SK-N-SH (cell line): ENCODE data around the gene KDM4C. TPM values are rescaled to one million over a fixed set of nuclear protein-coding genes. Genes with fewer than 3 reads are reported as not detected.

Experiments
- CTCF ChIA-PET: fragments of 300-600, 350-600 bp; formaldehyde crosslinking; extraction: SDS; loops from one replicate; lab custom pipeline; 2021; lab: Yijun Ruan, JAX
- POLR2A ChIA-PET: fragments of 350-600 bp; sonication (Branson Sonifier 250); formaldehyde crosslinking; extraction: SDS; loops from one replicate; lab custom pipeline; 2020; ENCODE audit warnings: antibody characterized with exemption, inconsistent platforms; lab: Yijun Ruan, JAX
- DNase-seq: peaks from one replicate; pipeline ENCODE4 v3.0.0; 2012
- H2AFZ ChIP-seq: fragments of 200-600 bp; sonication (generic); 2 replicates; pipeline ENCODE4 v1.8.1; 2016; ENCODE audit warnings: antibody characterized with exemption, mild to moderate bottlenecking, low read depth
- H3F3A ChIP-seq: fragments of 200-600 bp; sonication (generic); replicated peaks from 2 replicates; pipeline ENCODE3; 2016; ENCODE audit warnings: antibody characterized with exemption, mild to moderate bottlenecking; ENCODE audit not compliant: insufficient read depth
- H3K27ac ChIP-seq, 2 experiments: fragments of 200-500 bp in 1 of 2; fragments of 200-600 bp in 1 of 2; sonication (Bioruptor generic) in 1 of 2; sonication (generic), shearing (Covaris generic) in 1 of 2; 2 replicates each; pipeline versions ENCODE4 v1.5.1 to v1.6.1; 2014 to 2016; ENCODE audit warnings: low read depth in 2 of 2, inconsistent platforms in 1 of 2, low read length in 1 of 2, mild to moderate bottlenecking in 1 of 2, mixed read lengths in 1 of 2
- H3K27me3 ChIP-seq: fragments of 200-600 bp; sonication (generic), shearing (Covaris generic); 2 replicates; pipeline ENCODE4 v1.6.1; 2016; ENCODE audit warnings: mixed run types; ENCODE audit not compliant: insufficient read depth
- H3K36me3 ChIP-seq, 2 experiments: fragments of 200-500 bp in 1 of 2; fragments of 200-600 bp in 1 of 2; sonication (Bioruptor generic) in 1 of 2; sonication (generic) in 1 of 2; replicated peaks in 1 of 2; 2 replicates each; pipeline versions ENCODE3 to v1.5.1; 2014 to 2016; ENCODE audit warnings: low read length in 1 of 2, mild to moderate bottlenecking in 1 of 2; ENCODE audit not compliant: insufficient read depth in 2 of 2, control insufficient read depth in 1 of 2
- H3K4me1 ChIP-seq, 2 experiments: fragments of 200-500 bp in 1 of 2; fragments of 200-600 bp in 1 of 2; sonication (Bioruptor generic) in 1 of 2; sonication (generic), shearing (Covaris generic) in 1 of 2; 2 replicates each; pipeline versions ENCODE4 v1.5.1 to v1.6.1; 2014 to 2016; ENCODE audit warnings: low read depth in 1 of 2, low read length in 1 of 2, mixed run types in 1 of 2; ENCODE audit not compliant: insufficient read depth in 2 of 2, control insufficient read depth in 1 of 2
- H3K4me2 ChIP-seq: fragments of 200-600 bp; sonication (generic), shearing (Covaris generic); 2 replicates; pipeline ENCODE4 v1.6.1; 2017; ENCODE audit warnings: mixed run types
- H3K4me3 ChIP-seq, 2 experiments: fragments of 200-500 bp in 1 of 2; fragments of 200-600 bp in 1 of 2; sonication (Bioruptor generic) in 1 of 2; sonication (generic), shearing (Covaris generic) in 1 of 2; 2 replicates each; pipeline versions ENCODE4 v1.5.1 to v1.8.1; 2014 to 2016; ENCODE audit warnings: low read depth in 2 of 2, inconsistent platforms in 1 of 2, low read length in 1 of 2, mild to moderate bottlenecking in 1 of 2, mixed read lengths in 1 of 2, moderate library complexity in 1 of 2
- H3K79me2 ChIP-seq: fragments of 200-600 bp; sonication (generic); 2 replicates; pipeline ENCODE4 v1.8.1; 2017; ENCODE audit warnings: mild to moderate bottlenecking; ENCODE audit not compliant: insufficient read depth
- H3K9ac ChIP-seq: fragments of 200-600 bp; sonication (generic); 2 replicates; pipeline ENCODE4 v1.6.1; 2017; ENCODE audit warnings: mixed run types
- H3K9me2 ChIP-seq: fragments of 200-600 bp; sonication (generic); 2 replicates; pipeline ENCODE4 v1.6.1; 2017; ENCODE audit warnings: mixed run types
- H3K9me3 ChIP-seq: fragments of 200-600 bp; sonication (generic); 2 replicates; pipeline ENCODE4 v1.6.1; 2017; ENCODE audit warnings: mixed run types, mild to moderate bottlenecking, moderate library complexity
- H4K20me1 ChIP-seq: fragments of 200-600 bp; sonication (generic); 2 replicates; pipeline ENCODE4 v1.6.1; 2017; ENCODE audit warnings: mild to moderate bottlenecking, mixed run types; ENCODE audit not compliant: insufficient read depth
- CHD2 ChIP-seq: fragments of 150-350 bp; IDR thresholded peaks from 2 replicates; pipeline ENCODE4 v1.6.1; 2018; ENCODE audit warnings: low read length; ENCODE audit not compliant: partially characterized antibody
- ELF1 ChIP-seq: IDR thresholded peaks from 2 replicates; pipeline ENCODE4 v1.4.0; 2012
- EP300 ChIP-seq, 2 experiments: IDR thresholded peaks; 2 replicates each; pipeline versions ENCODE4 v1.4.0 to v1.6.1; 2012; ENCODE audit warnings: borderline replicate concordance in 1 of 2, low read depth in 1 of 2, low read length in 1 of 2
- FOSL2 ChIP-seq: IDR thresholded peaks from 2 replicates; pipeline ENCODE4 v1.4.0; 2012; ENCODE audit warnings: low read depth, mild to moderate bottlenecking, moderate library complexity, borderline replicate concordance
- FOXJ3 ChIP-seq: sonication (generic); formaldehyde crosslinking; IDR thresholded peaks from 2 replicates; pipeline ENCODE4 v1.5.1; 2020; ENCODE audit warnings: mild to moderate bottlenecking, missing genetic modification reagents
- FOXM1 ChIP-seq: IDR thresholded peaks from 2 replicates; pipeline ENCODE4 v1.4.0; 2012; ENCODE audit warnings: low read depth, mild to moderate bottlenecking
- GABPA ChIP-seq: IDR thresholded peaks from 2 replicates; pipeline ENCODE4 v1.4.0; 2012; ENCODE audit warnings: low read depth, mild to moderate bottlenecking
- GATA2 ChIP-seq: sonication (generic); formaldehyde crosslinking; IDR thresholded peaks from 2 replicates; pipeline ENCODE4 v1.5.0; 2020; ENCODE audit warnings: mild to moderate bottlenecking, missing genetic modification reagents
- JUND ChIP-seq: IDR thresholded peaks from 2 replicates; pipeline ENCODE4 v1.4.0; 2012
- MEF2A ChIP-seq: IDR thresholded peaks from 2 replicates; pipeline ENCODE4 v1.4.0; 2012; ENCODE audit warnings: low read depth, borderline replicate concordance
- NRF1 ChIP-seq: IDR thresholded peaks from 2 replicates; pipeline ENCODE4 v1.6.1; 2012; ENCODE audit warnings: low read depth, mild to moderate bottlenecking, low read length
- TCF12 ChIP-seq: IDR thresholded peaks from 2 replicates; pipeline ENCODE4 v1.4.0; 2012
- TEAD4 ChIP-seq: IDR thresholded peaks from 2 replicates; pipeline ENCODE4 v1.4.0; 2012; ENCODE audit warnings: mild to moderate bottlenecking, borderline replicate concordance; ENCODE audit not compliant: insufficient read depth
- polyA plus RNA-seq, 3 experiments: library from polyadenylated mRNA; depleted of rRNA; stranded (reverse); fragments of >200 nt; gene quantifications; 2 replicates each; pipeline ENCODE4 v1.2.3, GENCODE V29; 2012
- TF ChIP-seq, protein P1 (sequence below): IDR thresholded peaks from 2 replicates; pipeline ENCODE4 v1.6.1; 2012; ENCODE audit warnings: mild to moderate bottlenecking, low read depth, low read length, moderate library complexity
- TF ChIP-seq, protein P2 (sequence below): IDR thresholded peaks from 2 replicates; pipeline ENCODE4 v1.4.0; 2012; ENCODE audit warnings: low read depth, borderline replicate concordance
- TF ChIP-seq, protein P3 (sequence below): IDR thresholded peaks from 2 replicates; pipeline ENCODE4; 2012
- TF ChIP-seq, protein P4 (sequence below): fragments of 150-350 bp; IDR thresholded peaks from 2 replicates; pipeline ENCODE4 v1.6.1; 2016; ENCODE audit warnings: mild to moderate bottlenecking, low read depth, low read length
- TF ChIP-seq, protein P5 (sequence below): IDR thresholded peaks from 2 replicates; pipeline ENCODE4 v1.4.0; 2012; ENCODE audit warnings: low read depth, borderline replicate concordance
- TF ChIP-seq, protein P6 (sequence below): IDR thresholded peaks from 2 replicates; pipeline ENCODE4 v1.4.0; 2012; ENCODE audit warnings: low read depth
- TF ChIP-seq, protein P7 (sequence below): fragments of 200-600 bp; sonication (generic); IDR thresholded peaks from 2 replicates; pipeline ENCODE4 v1.6.1; 2017; ENCODE audit warnings: antibody characterized with exemption, mild to moderate bottlenecking, moderate library complexity

Gene KDM4C
- polyA plus RNA-seq, 1 of the 3 experiments (the other 2 are of a cell fraction) = 9.4 TPM

DNA sequence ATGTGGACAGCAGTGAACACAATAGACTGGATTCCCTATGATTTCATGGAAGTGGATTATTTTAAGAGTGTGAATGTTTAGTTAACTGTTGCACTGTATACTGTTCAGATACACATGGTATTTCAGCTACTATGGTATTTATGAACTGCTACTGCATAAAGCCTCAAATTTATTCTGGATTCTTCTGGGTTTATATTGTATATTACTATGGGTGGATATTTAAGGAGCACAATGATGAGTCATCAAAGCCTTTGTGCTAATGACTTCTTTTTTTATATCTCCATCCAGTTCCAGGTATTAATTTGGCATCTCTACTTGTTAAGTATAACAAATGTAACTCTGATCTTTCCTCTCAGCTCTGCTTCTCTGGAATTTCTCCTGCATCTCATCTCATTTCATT lies 6.8 kb downstream of the KDM4C start:
- H3K36me3 ChIP-seq = no peaks in the 10 kb centered on the region
- no peak overlapping the region for H3K27ac ChIP-seq
- H3F3A ChIP-seq = peaks cover 1% of the 10 kb centered on the region
- no peaks in the 10 kb centered on the region for H3K27me3 ChIP-seq
- H3K4me3 ChIP-seq = no peak overlapping the region
- peaks cover 2 to 8% of the 10 kb centered on the region in 2 experiments; a peak in 2 of 4 replicates for H3K4me1 ChIP-seq
- H3K4me2 ChIP-seq = no peak overlapping the region
- no peaks in the 10 kb centered on the region for H3K9me3 ChIP-seq
- TF ChIP-seq, protein P1, sequence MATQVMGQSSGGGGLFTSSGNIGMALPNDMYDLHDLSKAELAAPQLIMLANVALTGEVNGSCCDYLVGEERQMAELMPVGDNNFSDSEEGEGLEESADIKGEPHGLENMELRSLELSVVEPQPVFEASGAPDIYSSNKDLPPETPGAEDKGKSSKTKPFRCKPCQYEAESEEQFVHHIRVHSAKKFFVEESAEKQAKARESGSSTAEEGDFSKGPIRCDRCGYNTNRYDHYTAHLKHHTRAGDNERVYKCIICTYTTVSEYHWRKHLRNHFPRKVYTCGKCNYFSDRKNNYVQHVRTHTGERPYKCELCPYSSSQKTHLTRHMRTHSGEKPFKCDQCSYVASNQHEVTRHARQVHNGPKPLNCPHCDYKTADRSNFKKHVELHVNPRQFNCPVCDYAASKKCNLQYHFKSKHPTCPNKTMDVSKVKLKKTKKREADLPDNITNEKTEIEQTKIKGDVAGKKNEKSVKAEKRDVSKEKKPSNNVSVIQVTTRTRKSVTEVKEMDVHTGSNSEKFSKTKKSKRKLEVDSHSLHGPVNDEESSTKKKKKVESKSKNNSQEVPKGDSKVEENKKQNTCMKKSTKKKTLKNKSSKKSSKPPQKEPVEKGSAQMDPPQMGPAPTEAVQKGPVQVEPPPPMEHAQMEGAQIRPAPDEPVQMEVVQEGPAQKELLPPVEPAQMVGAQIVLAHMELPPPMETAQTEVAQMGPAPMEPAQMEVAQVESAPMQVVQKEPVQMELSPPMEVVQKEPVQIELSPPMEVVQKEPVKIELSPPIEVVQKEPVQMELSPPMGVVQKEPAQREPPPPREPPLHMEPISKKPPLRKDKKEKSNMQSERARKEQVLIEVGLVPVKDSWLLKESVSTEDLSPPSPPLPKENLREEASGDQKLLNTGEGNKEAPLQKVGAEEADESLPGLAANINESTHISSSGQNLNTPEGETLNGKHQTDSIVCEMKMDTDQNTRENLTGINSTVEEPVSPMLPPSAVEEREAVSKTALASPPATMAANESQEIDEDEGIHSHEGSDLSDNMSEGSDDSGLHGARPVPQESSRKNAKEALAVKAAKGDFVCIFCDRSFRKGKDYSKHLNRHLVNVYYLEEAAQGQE = no peak
- no peak for TF ChIP-seq TCF12
- TF ChIP-seq, protein P2, sequence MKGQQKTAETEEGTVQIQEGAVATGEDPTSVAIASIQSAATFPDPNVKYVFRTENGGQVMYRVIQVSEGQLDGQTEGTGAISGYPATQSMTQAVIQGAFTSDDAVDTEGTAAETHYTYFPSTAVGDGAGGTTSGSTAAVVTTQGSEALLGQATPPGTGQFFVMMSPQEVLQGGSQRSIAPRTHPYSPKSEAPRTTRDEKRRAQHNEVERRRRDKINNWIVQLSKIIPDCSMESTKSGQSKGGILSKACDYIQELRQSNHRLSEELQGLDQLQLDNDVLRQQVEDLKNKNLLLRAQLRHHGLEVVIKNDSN = no peak
- TF ChIP-seq JUND = no peak
- TF ChIP-seq NRF1 = no peak
- no peak for TF ChIP-seq MEF2A
- TF ChIP-seq, protein P3, sequence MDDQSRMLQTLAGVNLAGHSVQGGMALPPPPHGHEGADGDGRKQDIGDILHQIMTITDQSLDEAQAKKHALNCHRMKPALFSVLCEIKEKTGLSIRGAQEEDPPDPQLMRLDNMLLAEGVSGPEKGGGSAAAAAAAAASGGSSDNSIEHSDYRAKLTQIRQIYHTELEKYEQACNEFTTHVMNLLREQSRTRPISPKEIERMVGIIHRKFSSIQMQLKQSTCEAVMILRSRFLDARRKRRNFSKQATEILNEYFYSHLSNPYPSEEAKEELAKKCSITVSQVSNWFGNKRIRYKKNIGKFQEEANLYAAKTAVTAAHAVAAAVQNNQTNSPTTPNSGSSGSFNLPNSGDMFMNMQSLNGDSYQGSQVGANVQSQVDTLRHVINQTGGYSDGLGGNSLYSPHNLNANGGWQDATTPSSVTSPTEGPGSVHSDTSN = no peak
- TF ChIP-seq, protein P4, sequence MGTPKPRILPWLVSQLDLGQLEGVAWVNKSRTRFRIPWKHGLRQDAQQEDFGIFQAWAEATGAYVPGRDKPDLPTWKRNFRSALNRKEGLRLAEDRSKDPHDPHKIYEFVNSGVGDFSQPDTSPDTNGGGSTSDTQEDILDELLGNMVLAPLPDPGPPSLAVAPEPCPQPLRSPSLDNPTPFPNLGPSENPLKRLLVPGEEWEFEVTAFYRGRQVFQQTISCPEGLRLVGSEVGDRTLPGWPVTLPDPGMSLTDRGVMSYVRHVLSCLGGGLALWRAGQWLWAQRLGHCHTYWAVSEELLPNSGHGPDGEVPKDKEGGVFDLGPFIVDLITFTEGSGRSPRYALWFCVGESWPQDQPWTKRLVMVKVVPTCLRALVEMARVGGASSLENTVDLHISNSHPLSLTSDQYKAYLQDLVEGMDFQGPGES = no peak
- TF ChIP-seq, protein P5, sequence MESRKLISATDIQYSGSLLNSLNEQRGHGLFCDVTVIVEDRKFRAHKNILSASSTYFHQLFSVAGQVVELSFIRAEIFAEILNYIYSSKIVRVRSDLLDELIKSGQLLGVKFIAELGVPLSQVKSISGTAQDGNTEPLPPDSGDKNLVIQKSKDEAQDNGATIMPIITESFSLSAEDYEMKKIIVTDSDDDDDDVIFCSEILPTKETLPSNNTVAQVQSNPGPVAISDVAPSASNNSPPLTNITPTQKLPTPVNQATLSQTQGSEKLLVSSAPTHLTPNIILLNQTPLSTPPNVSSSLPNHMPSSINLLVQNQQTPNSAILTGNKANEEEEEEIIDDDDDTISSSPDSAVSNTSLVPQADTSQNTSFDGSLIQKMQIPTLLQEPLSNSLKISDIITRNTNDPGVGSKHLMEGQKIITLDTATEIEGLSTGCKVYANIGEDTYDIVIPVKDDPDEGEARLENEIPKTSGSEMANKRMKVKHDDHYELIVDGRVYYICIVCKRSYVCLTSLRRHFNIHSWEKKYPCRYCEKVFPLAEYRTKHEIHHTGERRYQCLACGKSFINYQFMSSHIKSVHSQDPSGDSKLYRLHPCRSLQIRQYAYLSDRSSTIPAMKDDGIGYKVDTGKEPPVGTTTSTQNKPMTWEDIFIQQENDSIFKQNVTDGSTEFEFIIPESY = no peak
- no peak for TF ChIP-seq FOXM1
- no peak for TF ChIP-seq ELF1
- TF ChIP-seq GABPA = no peak
- no peak for TF ChIP-seq FOSL2
- TF ChIP-seq, protein P6, sequence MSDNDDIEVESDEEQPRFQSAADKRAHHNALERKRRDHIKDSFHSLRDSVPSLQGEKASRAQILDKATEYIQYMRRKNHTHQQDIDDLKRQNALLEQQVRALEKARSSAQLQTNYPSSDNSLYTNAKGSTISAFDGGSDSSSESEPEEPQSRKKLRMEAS = no peak
- TF ChIP-seq EP300 (IDR thresholded peaks at IDR 0.05; ENCODE audit: borderline replicate concordance in 1 of 2, low read depth in 1 of 2, low read length in 1 of 2) = no peak
- TF ChIP-seq, protein P7, sequence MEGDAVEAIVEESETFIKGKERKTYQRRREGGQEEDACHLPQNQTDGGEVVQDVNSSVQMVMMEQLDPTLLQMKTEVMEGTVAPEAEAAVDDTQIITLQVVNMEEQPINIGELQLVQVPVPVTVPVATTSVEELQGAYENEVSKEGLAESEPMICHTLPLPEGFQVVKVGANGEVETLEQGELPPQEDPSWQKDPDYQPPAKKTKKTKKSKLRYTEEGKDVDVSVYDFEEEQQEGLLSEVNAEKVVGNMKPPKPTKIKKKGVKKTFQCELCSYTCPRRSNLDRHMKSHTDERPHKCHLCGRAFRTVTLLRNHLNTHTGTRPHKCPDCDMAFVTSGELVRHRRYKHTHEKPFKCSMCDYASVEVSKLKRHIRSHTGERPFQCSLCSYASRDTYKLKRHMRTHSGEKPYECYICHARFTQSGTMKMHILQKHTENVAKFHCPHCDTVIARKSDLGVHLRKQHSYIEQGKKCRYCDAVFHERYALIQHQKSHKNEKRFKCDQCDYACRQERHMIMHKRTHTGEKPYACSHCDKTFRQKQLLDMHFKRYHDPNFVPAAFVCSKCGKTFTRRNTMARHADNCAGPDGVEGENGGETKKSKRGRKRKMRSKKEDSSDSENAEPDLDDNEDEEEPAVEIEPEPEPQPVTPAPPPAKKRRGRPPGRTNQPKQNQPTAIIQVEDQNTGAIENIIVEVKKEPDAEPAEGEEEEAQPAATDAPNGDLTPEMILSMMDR = no peak
- no peak for TF ChIP-seq FOXJ3 (CRISPR knock-in tag)
- TF ChIP-seq GATA2 (CRISPR knock-in tag) = no peak
- TF ChIP-seq TEAD4 = no peak
- no peak for TF ChIP-seq CHD2
- no peak for DNase-seq
- no peak overlapping the region for H2AFZ ChIP-seq
- no peaks in the 10 kb centered on the region for H4K20me1 ChIP-seq
- POLR2A ChIA-PET = interaction anchor here (0.6 kb wide), 1 partner anchor 41 kb away, joined by 5 read pairs; no protein-coding TSS in a partner anchor
- no peak overlapping the region for H3K9ac ChIP-seq
- H3K9me2 ChIP-seq = no peaks in the 10 kb centered on the region
- peaks cover 78% of the 10 kb centered on the region for H3K79me2 ChIP-seq
- CTCF ChIA-PET = interaction anchor here (0.9 to 1.7 kb wide), 2 partner anchors 63 to 81 kb away, joined by 4 to 6 read pairs; no protein-coding TSS in a partner anchor
